KBM-7 (cell line): ENCODE results near the gene RASEF.

Experiments used
- DNase-seq: peaks from one replicate; pipeline ENCODE4 v3.0.0-alpha.2; 2015
- in situ Hi-C: fragments of 300-500 bp; cut with MboI; formaldehyde crosslinking; loops from 2 replicates; pipeline ENCODE4 v1.14.3; 2020; ENCODE audit warnings: low sequenced_read_pairs, low pct_unique_long_range_greater_than_20kb, mixed read lengths

RASEF gene

DNA sequence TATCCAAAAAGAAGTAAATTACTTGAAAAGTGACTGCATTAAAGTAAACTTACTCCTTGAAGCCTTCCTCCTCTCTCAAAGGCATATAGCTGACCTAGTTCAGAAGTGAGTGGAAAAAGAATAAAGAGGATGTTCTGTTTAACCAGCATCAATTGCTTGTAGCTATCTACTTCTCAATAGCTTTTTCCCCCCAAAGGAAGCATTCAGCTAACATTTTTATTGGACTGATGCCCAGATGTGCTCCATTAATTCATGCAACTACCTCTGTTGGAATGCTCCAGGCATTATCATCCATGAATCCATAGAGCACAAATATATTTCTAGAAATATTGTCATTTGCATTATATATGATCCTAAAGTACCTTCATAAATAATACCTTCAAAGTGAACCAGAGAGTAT is 132.8 kb downstream of the RASEF start:
- no peak for DNase-seq
- in situ Hi-C loops, result no loop called here
